Hippocampal formation (tissue), 2 donors: ENCODE results near the gene IP6K2.
"Not testable (repeated sequence)": the region's sequence is repeated elsewhere in the genome, so short reads cannot be mapped to it uniquely, and the experiment has no call there.

Source experiments
- DNase-seq, 2 donors: peaks; one replicate each; lab custom pipeline; 2025; lab: John Stamatoyannopoulos, UW

The IP6K2 gene

GRCh38 chr3:48716982-48717746 lies at the start of gene IP6K2:
Gene IP6K2 (minus strand): TSS chr3:48717221. CDS start chr3:48695291, 21,930 bp downstream.
- DNase-seq: peak; percentile 97 to 99

- peak in 1 of 2 donors; percentile 33 for DNase-seq
Measured at GRCh38 chr3:48765376-48765775, 48.4 kb upstream of the IP6K2 start.

- no peak for DNase-seq
Measured at GRCh38 chr3:48762816-48763215, 45.8 kb upstream of the IP6K2 start.

- DNase-seq: not testable (repeated sequence)
Measured at GRCh38 chr3:48759991-48760540, 43.0 kb upstream of the IP6K2 start.

GRCh38 chr3:48759531-48759930 lies 42.5 kb upstream of the IP6K2 start:
- not testable (repeated sequence) for DNase-seq

GRCh38 chr3:48759071-48759470 lies 42.0 kb upstream of the IP6K2 start:
- no peak for DNase-seq

- DNase-seq: no peak
Measured at GRCh38 chr3:48756640-48757039, 39.6 kb upstream of the IP6K2 start.

- no peak for DNase-seq
Measured at GRCh38 chr3:48750856-48751255, 33.8 kb upstream of the IP6K2 start.

GRCh38 chr3:48748754-48749153 lies 31.7 kb upstream of the IP6K2 start:
- peak; percentile 12 to 56 for DNase-seq

GRCh38 chr3:48747706-48748105 lies 30.7 kb upstream of the IP6K2 start:
- DNase-seq: peak; percentile 13 to 20

GRCh38 chr3:48747015-48747615 lies 30.1 kb upstream of the IP6K2 start:
- DNase-seq: peak; percentile 20 to 90

- DNase-seq: no peak
Measured at GRCh38 chr3:48743773-48744172, 26.8 kb upstream of the IP6K2 start.

- DNase-seq: not testable (repeated sequence)
Measured at GRCh38 chr3:48741226-48741625, 24.2 kb upstream of the IP6K2 start.

- peak; percentile 89 to 90 for DNase-seq
Measured at GRCh38 chr3:48739955-48740823, 23.2 kb upstream of the IP6K2 start.

GRCh38 chr3:48739617-48739954 lies 22.6 kb upstream of the IP6K2 start:
- no peak for DNase-seq

GRCh38 chr3:48738926-48739616 lies 22.1 kb upstream of the IP6K2 start:
- DNase-seq: no peak

- no peak for DNase-seq
Measured at GRCh38 chr3:48738144-48738536, 21.1 kb upstream of the IP6K2 start.

- DNase-seq: not testable (repeated sequence)
Measured at GRCh38 chr3:48735075-48735767, 18.2 kb upstream of the IP6K2 start.

GRCh38 chr3:48734541-48734940 lies 17.5 kb upstream of the IP6K2 start:
- DNase-seq: not testable (repeated sequence)

GRCh38 chr3:48733752-48734518 lies 16.9 kb upstream of the IP6K2 start:
- DNase-seq: not testable (repeated sequence)
